ENCODE data around the gene SSR2.

DNA sequence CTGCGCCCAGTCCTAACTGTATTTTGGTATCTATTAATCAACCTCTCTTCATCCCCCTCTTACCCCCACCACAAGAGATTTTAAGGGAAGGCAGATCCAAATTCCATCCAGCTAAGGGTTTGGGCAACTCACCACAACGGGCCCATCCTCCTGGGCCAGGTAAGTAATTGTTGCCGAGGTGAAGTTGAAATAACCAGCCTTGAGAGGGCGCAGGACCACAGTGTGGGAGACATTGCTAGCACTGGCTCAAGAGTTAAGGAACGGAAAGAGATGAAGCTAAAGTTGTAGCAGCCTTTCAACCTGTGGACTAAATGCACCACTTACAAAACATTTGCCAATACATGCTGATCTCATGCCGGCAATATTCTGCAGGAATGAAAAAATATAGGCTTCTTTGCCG is 5.9 kb downstream of the SSR2 start:
- TF ChIP-seq POLR2A (IDR thresholded peaks at IDR 0.05): no peak
- no peak for TF ChIP-seq EP300 (IDR thresholded peaks at IDR 0.05)
- TF ChIP-seq POLR2AphosphoS5 (IDR thresholded peaks at IDR 0.05): no peak

All from upper lobe of left lung (tissue), 4 donors.